ENCODE measurements around the gene C1R.

GRCh38 chr12:7134396-7135166 is 42.3 kb upstream of the C1R start:
- no peak for TF ChIP-seq CTCF (IDR thresholded peaks at IDR 0.05; ENCODE audit: insufficient read depth, low read length, poor library complexity, severe bottlenecking)
- no peak for TF ChIP-seq EZH2phosphoT487 (conservative IDR thresholded peaks at IDR 0.05; ENCODE audit: low read length)
